ENCODE measurements around the gene SLC10A1.

SLC10A1 gene

DNA sequence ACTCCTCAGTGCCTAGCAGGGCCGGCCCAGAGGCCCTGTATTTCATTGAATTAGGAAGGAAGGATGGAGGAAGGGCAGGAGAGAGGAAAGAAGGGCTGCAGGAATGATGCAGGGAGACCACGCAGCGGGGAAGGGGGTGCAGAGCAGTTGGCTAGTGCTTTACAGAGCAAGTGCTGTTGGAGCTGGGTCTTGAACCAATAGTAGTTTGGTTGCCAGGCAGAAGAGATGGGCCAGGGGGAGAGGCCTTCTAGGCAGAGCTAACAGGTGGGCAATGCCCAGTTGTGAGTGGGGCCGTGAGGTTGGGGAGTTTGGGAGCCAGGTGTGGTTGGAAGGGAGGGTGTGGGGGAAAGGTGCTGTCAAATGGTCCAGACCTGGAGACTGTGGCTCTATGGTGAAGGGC is 69.2 kb downstream of the SLC10A1 start:
- FAIRE-seq: no peak
- no peak for DNase-seq (ENCODE audit: extremely low spot score, insufficient read length, low read depth)

DNA sequence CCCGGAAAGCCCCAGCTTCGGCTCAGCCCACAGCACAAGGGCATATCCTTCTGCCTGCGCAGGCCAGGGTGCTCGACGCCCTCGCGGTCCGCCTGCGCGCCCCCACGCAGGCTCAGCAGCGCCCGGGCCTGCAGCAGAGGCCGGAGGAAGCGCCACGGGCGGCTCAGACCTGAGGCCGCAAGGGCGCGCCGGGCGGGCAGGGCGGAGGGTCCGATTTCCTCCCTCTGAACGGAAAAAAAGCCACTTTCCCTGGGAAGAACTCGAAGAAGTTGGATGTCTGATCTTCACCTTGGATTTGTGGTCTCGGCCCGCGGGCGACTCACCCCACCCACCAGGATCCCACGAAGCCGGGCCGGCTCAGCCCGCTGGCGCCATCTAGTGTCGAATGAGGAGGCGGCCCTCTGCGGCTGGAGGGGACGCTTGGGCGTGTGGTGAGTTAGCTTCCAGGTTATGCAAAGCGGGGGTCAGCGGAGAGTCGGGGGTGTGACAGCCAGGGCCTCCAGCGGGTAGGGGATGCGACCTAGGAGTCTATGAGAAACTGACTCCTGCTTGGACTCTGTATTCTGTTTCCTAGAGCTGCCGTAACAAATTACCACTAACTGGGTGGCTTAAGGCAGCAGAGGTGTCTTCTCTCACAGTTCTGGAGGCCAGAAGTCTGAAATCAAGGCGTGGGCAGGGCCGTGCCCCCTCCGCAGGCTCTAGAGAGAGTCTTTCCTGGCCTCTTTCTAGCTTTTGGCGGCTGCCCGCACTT is 70.1 kb downstream of the SLC10A1 start:
- peak; percentile 75 for DNase-seq (ENCODE audit: extremely low spot score, insufficient read length, low read depth)
- peak; percentile 80 for FAIRE-seq
